Breast epithelium (tissue), 4 donors: ENCODE measurements around the gene TNS4. TPM values are rescaled to one million over a fixed set of nuclear protein-coding genes. Genes with fewer than 3 reads are reported as not detected.

ENCODE experiments used
- DNase-seq, 2 donors: peaks; one replicate each; pipeline ENCODE4 v3.0.0-alpha.2; 2019; ENCODE audit warnings: low spot score in 2 of 2
- H3K27ac ChIP-seq, 2 donors: fragments of 200-600 bp; sonication (generic) in 1 of 2; one replicate each; pipeline ENCODE4 v1.5.1; 2016 to 2019; ENCODE audit warnings: mild to moderate bottlenecking in 1 of 2
- H3K27me3 ChIP-seq, 2 donors: fragments of 200-600 bp; sonication (generic) in 1 of 2; one replicate each; pipeline versions ENCODE4 v1.5.1 to v1.6.0; 2017 to 2019; ENCODE audit warnings: control low read depth in 1 of 2, mild to moderate bottlenecking in 1 of 2
- H3K36me3 ChIP-seq: fragments of 200-600 bp; one replicate; pipeline ENCODE4 v1.5.1; 2019
- H3K4me1 ChIP-seq, 2 donors: fragments of 200-600 bp; sonication (generic); one replicate each; pipeline ENCODE4 v1.5.1; 2016 to 2019; ENCODE audit warnings: control low read depth in 1 of 2
- H3K4me3 ChIP-seq, 3 donors: fragments of 200-600 bp; sonication (generic); 1 replicate in 2 of 3; 2 replicates in 1 of 3; pipeline ENCODE4 v1.5.1; 2016 to 2019; ENCODE audit warnings: mild to moderate bottlenecking in 3 of 3, moderate library complexity in 2 of 3
- H3K9me3 ChIP-seq, 2 donors: fragments of 200-600 bp; sonication (generic) in 1 of 2; one replicate each; pipeline ENCODE4 v1.5.1; 2016 to 2019; ENCODE audit warnings: control low read depth in 1 of 2
- CTCF ChIP-seq, 3 donors: fragments of 450-650 bp; IDR thresholded peaks; one replicate each; pipeline ENCODE4 v1.5.1; 2016 to 2017; ENCODE audit warnings: antibody characterized with exemption in 3 of 3, mild to moderate bottlenecking in 3 of 3, moderate library complexity in 3 of 3
- POLR2A ChIP-seq: fragments of 450-650 bp; IDR thresholded peaks from one replicate; pipeline ENCODE4 v1.6.1; 2016; ENCODE audit warnings: antibody characterized with exemption, mild to moderate bottlenecking, moderate library complexity
- POLR2AphosphoS5 ChIP-seq, 3 donors: sonication (generic); formaldehyde crosslinking; IDR thresholded peaks; one replicate each; pipeline ENCODE4 v1.6.1; 2017; ENCODE audit warnings: antibody characterized with exemption in 3 of 3
- intact Hi-C: fragments of 100-400 bp; cut with DNase I; formaldehyde crosslinking; loops from one replicate; pipeline ENCODE4 v1.15.1; 2023; ENCODE audit warnings: low total_unique reads
- total RNA-seq, 3 donors: library from RNA; depleted of rRNA; stranded (reverse); fragments of >200 nt; gene quantifications; one replicate each; pipeline ENCODE4 v1.1.0, GENCODE V29; 2016

Gene TNS4
- total RNA-seq, 3 donors from 2014 or later: 30.5 to 52.2 TPM; not detected in 1

DNA sequence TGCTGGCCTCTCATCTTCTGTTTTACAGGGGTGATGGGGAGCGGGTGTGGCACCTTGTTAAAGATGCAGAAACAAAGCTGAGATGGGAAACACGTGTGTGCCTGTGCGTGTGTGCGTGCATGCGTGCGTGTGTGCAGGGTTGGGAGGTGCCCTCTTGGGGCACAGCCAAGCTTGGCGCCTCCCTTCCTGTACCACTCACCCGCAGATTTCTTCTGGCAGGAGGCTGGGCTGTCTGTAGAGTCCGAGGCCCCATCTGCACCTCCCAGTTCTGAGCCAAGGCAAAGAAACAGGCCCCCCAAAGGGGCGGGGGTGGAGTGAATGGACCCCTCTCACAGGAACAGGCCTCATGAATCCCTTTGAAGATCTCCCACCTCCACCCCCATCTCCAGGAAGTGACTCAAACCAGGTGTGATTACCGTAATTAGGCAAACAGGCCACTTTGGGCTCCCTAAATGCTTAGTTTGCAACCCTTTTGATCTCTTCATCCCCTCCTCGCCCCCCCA lies 20.9 kb downstream of the TNS4 start:
- peaks cover 2 to 5% of the 10 kb centered on the region in 2 donors for H3K4me1 ChIP-seq
- intact Hi-C loops: no loop called here

DNA sequence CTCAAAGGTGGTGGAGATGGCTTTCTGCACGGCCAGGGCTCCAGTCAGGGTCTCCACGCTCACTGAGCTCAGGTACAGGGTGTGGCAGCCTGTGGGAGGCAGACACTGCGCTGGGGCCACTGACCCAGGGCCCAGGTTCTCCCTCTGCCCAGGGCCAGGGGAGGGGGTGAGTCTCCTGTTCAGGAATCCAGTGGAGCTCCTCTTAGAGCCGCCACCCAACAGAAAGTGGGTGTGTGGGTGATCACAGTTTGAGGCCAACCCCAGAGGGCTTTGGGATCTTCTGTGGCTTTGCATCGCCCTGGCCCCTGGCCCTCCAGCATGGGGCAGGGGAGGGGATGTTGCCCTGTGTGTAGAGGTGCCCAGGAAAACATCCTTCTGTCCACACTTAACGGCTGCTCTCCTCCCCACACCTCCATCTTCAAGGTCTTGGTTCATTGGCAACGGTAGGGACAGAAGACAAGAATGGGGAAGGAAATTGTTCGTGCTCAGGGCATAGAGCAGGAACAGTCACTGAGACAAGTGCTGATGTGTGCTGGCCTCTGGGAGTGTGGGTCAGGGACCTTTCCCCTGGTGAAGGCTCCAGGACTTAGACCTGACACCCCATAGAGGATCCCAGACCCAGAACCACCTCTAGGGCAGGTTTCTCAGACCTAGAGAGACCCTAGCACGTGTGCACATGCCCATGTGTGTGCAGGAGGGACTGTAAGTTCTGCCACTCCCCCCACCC lies 21.5 kb downstream of the TNS4 start:
- intact Hi-C loops: no loop called here
- peak overlapping the region; percentile 17 to 33 for H3K27ac ChIP-seq

More for the DNA sequence above, 20.9 kb downstream of the TNS4 start:
- H3K27ac ChIP-seq: peak overlapping the region; percentile 23 to 33
- TF ChIP-seq POLR2A: no peak
- no peak for TF ChIP-seq POLR2AphosphoS5 (IDR thresholded peaks at IDR 0.05)
- no peak for TF ChIP-seq CTCF (IDR thresholded peaks at IDR 0.05)
- H3K4me3 ChIP-seq: no peak overlapping the region
- H3K9me3 ChIP-seq: no peaks in the 10 kb centered on the region
- no peaks in the 10 kb centered on the region for H3K36me3 ChIP-seq
- DNase-seq: no peak
- no peaks in the 10 kb centered on the region for H3K27me3 ChIP-seq

GRCh38 chr17:40478486-40478885 lies 22.9 kb downstream of the TNS4 start:
- TF ChIP-seq CTCF (IDR thresholded peaks at IDR 0.05) (no peak), POLR2AphosphoS5 (IDR thresholded peaks at IDR 0.05) (no peak), POLR2A (no peak)
- H3K27me3 ChIP-seq: no peaks in the 10 kb centered on the region
- H3K27ac ChIP-seq: no peak overlapping the region
- intact Hi-C loops: no loop called here
- no peak overlapping the region for H3K4me3 ChIP-seq
- no peaks in the 10 kb centered on the region for H3K9me3 ChIP-seq
- DNase-seq: no peak
- H3K4me1 ChIP-seq: no peaks in the 10 kb centered on the region
- H3K36me3 ChIP-seq: no peaks in the 10 kb centered on the region

More for the DNA sequence above, 21.5 kb downstream of the TNS4 start:
- Histone ChIP-seq H3K9me3 (no peaks in the 10 kb centered on the region), H3K4me1 (no peaks in the 10 kb centered on the region), H3K36me3 (no peaks in the 10 kb centered on the region), H3K4me3 (no peak overlapping the region), H3K27me3 (no peaks in the 10 kb centered on the region)
- TF ChIP-seq CTCF (IDR thresholded peaks at IDR 0.05) (no peak), POLR2A (no peak), POLR2AphosphoS5 (IDR thresholded peaks at IDR 0.05) (no peak)
- no peak for DNase-seq

DNA sequence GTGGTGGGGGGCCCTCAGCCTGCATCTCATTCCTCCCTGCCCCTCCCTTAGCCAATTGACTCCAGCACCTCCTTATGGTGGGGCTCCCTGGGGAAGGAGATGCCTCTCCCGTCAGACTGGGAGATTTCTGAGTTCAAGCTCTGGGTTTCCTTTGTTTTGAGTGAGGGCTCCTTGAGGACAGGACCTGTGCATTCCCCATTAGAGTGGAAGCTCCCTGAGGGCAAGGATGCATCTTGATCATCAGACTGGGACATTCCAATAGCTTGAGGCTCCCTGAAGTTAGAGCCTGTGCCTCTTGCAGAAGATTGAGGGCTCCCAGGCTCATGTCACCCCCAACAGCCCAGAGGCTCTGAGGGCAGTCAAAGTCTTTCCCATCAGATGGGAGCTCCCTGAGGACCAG lies 23.6 kb downstream of the TNS4 start:
- intact Hi-C loops: no loop called here
- Histone ChIP-seq H3K27ac (no peak overlapping the region), H3K9me3 (no peaks in the 10 kb centered on the region), H3K4me1 (no peaks in the 10 kb centered on the region), H3K4me3 (no peak overlapping the region), H3K36me3 (no peaks in the 10 kb centered on the region), H3K27me3 (no peaks in the 10 kb centered on the region)
- DNase-seq: no peak
- TF ChIP-seq POLR2AphosphoS5 (IDR thresholded peaks at IDR 0.05) (no peak), CTCF (IDR thresholded peaks at IDR 0.05) (no peak), POLR2A (no peak)

DNA sequence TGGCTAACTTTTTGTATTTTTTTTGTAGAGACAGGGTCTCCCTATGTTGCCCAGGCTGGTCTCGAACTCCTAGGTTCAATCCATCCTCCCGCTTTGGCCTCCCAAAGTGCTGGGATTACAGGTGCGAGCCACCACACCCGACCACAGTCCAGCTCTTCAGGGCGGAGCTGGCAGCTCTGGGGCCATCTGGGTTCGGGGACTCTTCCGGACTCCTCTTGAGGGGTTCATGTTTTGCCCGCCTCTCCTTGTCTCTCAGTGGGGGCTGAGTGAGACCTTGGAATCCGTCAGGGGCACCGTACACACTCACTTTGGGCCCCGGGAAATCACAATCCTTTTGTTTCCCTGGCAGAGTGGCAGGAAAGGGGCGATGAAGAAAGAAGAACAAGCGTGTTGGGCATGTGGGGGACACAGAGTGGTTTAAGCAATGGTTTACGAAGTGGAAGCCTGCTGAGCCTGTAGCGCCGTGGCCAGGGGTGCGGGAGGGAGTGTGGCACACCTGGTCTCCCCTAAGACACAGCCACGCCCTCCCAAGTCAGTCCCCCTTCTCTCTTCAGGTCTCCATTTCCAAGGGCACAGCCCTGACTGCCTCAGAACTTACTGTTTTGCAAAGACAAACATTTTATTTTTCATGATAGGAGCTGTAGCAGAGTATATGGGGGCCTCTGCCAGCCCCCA lies 26.1 kb downstream of the TNS4 start:
- Histone ChIP-seq H3K27me3 (no peaks in the 10 kb centered on the region), H3K27ac (peak overlapping the region; percentile 29 to 58), H3K36me3 (no peaks in the 10 kb centered on the region), H3K9me3 (no peaks in the 10 kb centered on the region), H3K4me3 (no peak overlapping the region), H3K4me1 (no peaks in the 10 kb centered on the region)
- DNase-seq: no peak
- intact Hi-C loops: no loop called here
- TF ChIP-seq POLR2AphosphoS5 (IDR thresholded peaks at IDR 0.05): no peak
- no peak for TF ChIP-seq CTCF (IDR thresholded peaks at IDR 0.05)
- no peak for TF ChIP-seq POLR2A
